Naive thymus-derived CD8-positive, alpha-beta T cell (primary cell): ENCODE results near the gene NPY4R. TPM values are rescaled to one million over a fixed set of nuclear protein-coding genes. Genes with fewer than 3 reads are reported as not detected.
"Not testable (repeated sequence)": the region's sequence is repeated elsewhere in the genome, so short reads cannot be mapped to it uniquely, and the experiment has no call there.

ENCODE experiments used
- ATAC-seq, 2 donors: fragments of 150-1000 bp; cut with Tn5 transposase in 1 of 2; sonication (Bioruptor Pico), chemical (Tn5 transposase) in 1 of 2; 1 replicate in 1 of 2; 2 replicates in 1 of 2; pipeline ENCODE4 v1.10.0; 2021; ENCODE audit warnings: mild to moderate bottlenecking in 2 of 2, moderate library complexity in 2 of 2
- POLR2A ChIA-PET: fragments of 350-600 bp; sonication (Branson Sonifier 250); formaldehyde crosslinking; loops from one replicate; lab custom pipeline; 2021; ENCODE audit warnings: antibody characterized with exemption; lab: Charles Lee
- DNase-seq, 10 donors: peaks; one replicate each; pipeline versions ENCODE4 v3.0.0 to v3.0.0-alpha.2; 2020 to 2022
- H3K27ac Mint-ChIP-seq, 10 donors: one replicate each; pipeline ENCODE4 v1.8.0; 2020 to 2022; ENCODE audit warnings: mild to moderate bottlenecking in 10 of 10, mixed read lengths in 10 of 10, moderate library complexity in 4 of 10, inconsistent platforms in 1 of 10
- H3K27me3 Mint-ChIP-seq, 5 donors: one replicate each; pipeline ENCODE4 v1.8.0; 2021 to 2022; ENCODE audit warnings: mixed read lengths in 5 of 5
- H3K36me3 Mint-ChIP-seq, 3 donors: one replicate each; pipeline ENCODE4 v1.8.0; 2020 to 2022; ENCODE audit warnings: mixed read lengths in 3 of 3, mild to moderate bottlenecking in 2 of 3, inconsistent platforms in 1 of 3
- H3K4me1 Mint-ChIP-seq, 4 donors: one replicate each; pipeline ENCODE4 v1.8.0; 2021 to 2022; ENCODE audit warnings: mixed read lengths in 4 of 4
- H3K4me3 Mint-ChIP-seq, 10 donors: one replicate each; pipeline ENCODE4 v1.8.0; 2020 to 2022; ENCODE audit warnings: mild to moderate bottlenecking in 10 of 10, mixed read lengths in 10 of 10, moderate library complexity in 6 of 10, inconsistent platforms in 1 of 10
- H3K9me3 Mint-ChIP-seq, 9 donors: one replicate each; pipeline ENCODE4 v1.8.0; 2020 to 2022; ENCODE audit warnings: mixed read lengths in 9 of 9, mild to moderate bottlenecking in 3 of 9, inconsistent platforms in 1 of 9, moderate library complexity in 1 of 9
- polyA plus RNA-seq, 3 donors: library from polyadenylated mRNA; unstranded; fragments of 300-500 nt; fragmentation: Illumina TruSeq; gene quantifications; one replicate each; pipeline ENCODE4 v1.2.3, GENCODE V29; 2021
- total RNA-seq, 8 experiments: library from RNA in 2 of 8; stranded (reverse) in 2 of 8; gene quantifications; one replicate each; pipeline ENCODE4 v1.2.3 and lab custom pipeline; 2021 to 2026

The NPY4R gene
- total and polyA plus RNA-seq, 5 experiments from 2014 or later: not detected

- DNase-seq, POLR2A ChIA-PET, H3K4me1 Mint-ChIP-seq, H3K4me3 Mint-ChIP-seq, H3K36me3 Mint-ChIP-seq, H3K27ac Mint-ChIP-seq, ATAC-seq, H3K9me3 Mint-ChIP-seq, H3K27me3 Mint-ChIP-seq: not testable (repeated sequence)
These were observed 20.2 kb downstream of the NPY4R start for GRCh38 chr10:46445389-46446122.

- H3K27ac Mint-ChIP-seq, ATAC-seq, DNase-seq, H3K27me3 Mint-ChIP-seq, H3K36me3 Mint-ChIP-seq, POLR2A ChIA-PET, H3K9me3 Mint-ChIP-seq, H3K4me1 Mint-ChIP-seq, H3K4me3 Mint-ChIP-seq: not testable (repeated sequence)
These were observed 22.3 kb downstream of the NPY4R start for GRCh38 chr10:46443422-46443821.

GRCh38 chr10:46442706-46443275 lies 23.0 kb downstream of the NPY4R start:
- ATAC-seq, H3K9me3 Mint-ChIP-seq: not testable (repeated sequence)

GRCh38 chr10:46441837-46442278 lies 23.9 kb downstream of the NPY4R start:
- H3K4me3 Mint-ChIP-seq, ATAC-seq, H3K27ac Mint-ChIP-seq, POLR2A ChIA-PET, H3K27me3 Mint-ChIP-seq, H3K36me3 Mint-ChIP-seq, H3K4me1 Mint-ChIP-seq, H3K9me3 Mint-ChIP-seq: not testable (repeated sequence)
- peak in 1 of 10 donors; percentile 34 for DNase-seq

More at GRCh38 chr10:46442706-46443275, 23.0 kb downstream of the NPY4R start:
- H3K4me3 Mint-ChIP-seq, H3K36me3 Mint-ChIP-seq, DNase-seq, H3K27ac Mint-ChIP-seq, H3K4me1 Mint-ChIP-seq, H3K27me3 Mint-ChIP-seq, POLR2A ChIA-PET: not testable (repeated sequence)

- H3K9me3 Mint-ChIP-seq, H3K36me3 Mint-ChIP-seq, H3K27me3 Mint-ChIP-seq, H3K4me1 Mint-ChIP-seq, H3K27ac Mint-ChIP-seq, DNase-seq, POLR2A ChIA-PET, H3K4me3 Mint-ChIP-seq, ATAC-seq: not testable (repeated sequence)
These were observed 24.8 kb downstream of the NPY4R start for GRCh38 chr10:46440942-46441341.

GRCh38 chr10:46423550-46423949 lies 42.2 kb downstream of the NPY4R start:
- H3K27me3 Mint-ChIP-seq, H3K9me3 Mint-ChIP-seq: not testable (repeated sequence)

GRCh38 chr10:46419570-46420379 lies 46.0 kb downstream of the NPY4R start:
- POLR2A ChIA-PET, H3K27me3 Mint-ChIP-seq, H3K27ac Mint-ChIP-seq, H3K4me3 Mint-ChIP-seq, H3K4me1 Mint-ChIP-seq, DNase-seq, H3K36me3 Mint-ChIP-seq, H3K9me3 Mint-ChIP-seq, ATAC-seq: not testable (repeated sequence)

More at GRCh38 chr10:46423550-46423949, 42.2 kb downstream of the NPY4R start:
- ATAC-seq, H3K36me3 Mint-ChIP-seq, H3K4me3 Mint-ChIP-seq, H3K27ac Mint-ChIP-seq, H3K4me1 Mint-ChIP-seq, DNase-seq, POLR2A ChIA-PET: not testable (repeated sequence)

GRCh38 chr10:46418283-46418682 lies 47.5 kb downstream of the NPY4R start:
- H3K36me3 Mint-ChIP-seq, H3K9me3 Mint-ChIP-seq, H3K27ac Mint-ChIP-seq, H3K4me3 Mint-ChIP-seq, POLR2A ChIA-PET, H3K27me3 Mint-ChIP-seq, ATAC-seq, H3K4me1 Mint-ChIP-seq: not testable (repeated sequence)
- DNase-seq: peak in 1 of 10 donors; percentile 37

- H3K27ac Mint-ChIP-seq, DNase-seq, H3K36me3 Mint-ChIP-seq, H3K27me3 Mint-ChIP-seq, POLR2A ChIA-PET, H3K4me1 Mint-ChIP-seq, ATAC-seq, H3K9me3 Mint-ChIP-seq, H3K4me3 Mint-ChIP-seq: not testable (repeated sequence)
These were observed 50.5 kb downstream of the NPY4R start for GRCh38 chr10:46415291-46415690.

- H3K27ac Mint-ChIP-seq, H3K9me3 Mint-ChIP-seq, H3K36me3 Mint-ChIP-seq, H3K4me3 Mint-ChIP-seq, POLR2A ChIA-PET, H3K27me3 Mint-ChIP-seq, ATAC-seq, DNase-seq, H3K4me1 Mint-ChIP-seq: not testable (repeated sequence)
These were observed 53.1 kb downstream of the NPY4R start for GRCh38 chr10:46412665-46413064.

- ATAC-seq, H3K27ac Mint-ChIP-seq, DNase-seq, H3K4me3 Mint-ChIP-seq, H3K9me3 Mint-ChIP-seq, H3K27me3 Mint-ChIP-seq, H3K4me1 Mint-ChIP-seq, H3K36me3 Mint-ChIP-seq, POLR2A ChIA-PET: not testable (repeated sequence)
These were observed 54.6 kb downstream of the NPY4R start for GRCh38 chr10:46411123-46411522.
